DOHH2 (cell line): ENCODE measurements around the gene MAN1B1.

ENCODE experiments used
- CTCF ChIP-seq: fragments of 200-600 bp; sonication (generic); IDR thresholded peaks from one replicate; pipeline ENCODE4 v1.5.1; 2014; ENCODE audit warnings: antibody characterized with exemption, mild to moderate bottlenecking, low read depth, low read length; ENCODE audit not compliant: poor library complexity, severe bottlenecking
- EZH2phosphoT487 ChIP-seq: fragments of 200-600 bp; sonication (generic); IDR thresholded peaks from 2 replicates; pipeline ENCODE4 v1.6.1; 2017; ENCODE audit warnings: borderline replicate concordance, mild to moderate bottlenecking, antibody characterized with exemption, low read length, moderate library complexity, mixed read lengths

GRCh38 chr9:137048655-137049543, 37.9 kb upstream of the MAN1B1 start:
- TF ChIP-seq CTCF (no peak), EZH2phosphoT487 (no peak)
